ENCODE measurements around the gene LRFN4. TPM values are rescaled to one million over a fixed set of nuclear protein-coding genes. Genes with fewer than 3 reads are reported as not detected.

LRFN4 gene
- total and polyA plus RNA-seq, 10 of the 15 experiments (the other 5 are each of a cell fraction or from before 2014, with no cell fraction given) = 0.03 to 43.8 (median 4.9) TPM

- BruUV-seq (replicated peaks) = no TSS peak
- intact Hi-C loops (cut with micrococcal nuclease; ENCODE audit: unreplicated experiment) = no loop called here
- RAD21 ChIA-PET (ENCODE audit: unreplicated experiment) = no interaction called here
Observed at GRCh38 chr11:66905631-66906030, 48.8 kb downstream of the LRFN4 start.

GRCh38 chr11:66906061-66906733, 49.3 kb downstream of the LRFN4 start:
- no peaks in the 10 kb centered on the region for H3K79me2 ChIP-seq (ENCODE audit: control insufficient read depth, insufficient read depth, low read length)
- CTCF ChIA-PET = no interaction called here
- POLR2A ChIA-PET = no interaction called here
- H3K9me3 ChIP-seq (replicated peaks; ENCODE audit: control insufficient read depth, insufficient read depth, low read length) = no peaks in the 10 kb centered on the region
- peaks cover 0 to 1% of the 10 kb centered on the region in 2 experiments; a peak in 1 of 4 replicates for H3K27me3 ChIP-seq (replicated peaks in 1 of 2; ENCODE audit: control insufficient read depth in 2 of 2, insufficient read depth in 2 of 2, low read length in 1 of 2)
- 30% methylated on average over 14 of the region's 14 CpGs for WGBS (ENCODE audit: insufficient coverage, insufficient replicate concordance, low lambda C conversion rate, missing lambda C conversion rate)
- no peak overlapping the region for H3K4me2 ChIP-seq (ENCODE audit: control insufficient read depth, insufficient read depth)
- FAIRE-seq = no peak
- no peak for DNase-seq (ENCODE audit: low read depth, low spot score)
- no peaks in the 10 kb centered on the region for H3K36me3 ChIP-seq (ENCODE audit: control insufficient read depth in 2 of 2, insufficient read depth in 2 of 2, low read length in 1 of 2)
- no peaks in the 10 kb centered on the region for H4K20me1 ChIP-seq (ENCODE audit: control insufficient read depth, insufficient read depth)
- in situ Hi-C loops (cut with MboI) = no loop called here
- BruUV-seq (replicated peaks) = no TSS peak
- H2AFZ ChIP-seq (ENCODE audit: control insufficient read depth, low read depth, low read length) = no peak overlapping the region
- no peak for ATAC-seq
- RAD21 ChIA-PET (ENCODE audit: unreplicated experiment) = no interaction called here
- no peak overlapping the region for H3K4me3 ChIP-seq
- H3K9ac ChIP-seq (ENCODE audit: control insufficient read depth, insufficient read depth, low read length) = no peak overlapping the region
- no peak overlapping the region for H3K27ac ChIP-seq (ENCODE audit: control insufficient read depth, insufficient read depth)
- SMC1A ChIA-PET (ENCODE audit: uncharacterized antibody, unreplicated experiment) = no interaction called here
- no peaks in the 10 kb centered on the region for H3K4me1 ChIP-seq (ENCODE audit: control insufficient read depth, insufficient read depth, low read length)
- intact Hi-C loops (cut with micrococcal nuclease; ENCODE audit: unreplicated experiment) = no loop called here
- no peak for TF ChIP-seq SUPT20H (IDR thresholded peaks at IDR 0.05; ENCODE audit: borderline replicate concordance, control insufficient read depth, low read depth, low read length)
- TF ChIP-seq ZBTB33 (IDR thresholded peaks at IDR 0.05) = no peak
- no peak for TF ChIP-seq RAD51 (IDR thresholded peaks at IDR 0.05)
- TF ChIP-seq ZBED1 (IDR thresholded peaks at IDR 0.05; ENCODE audit: borderline replicate concordance) = no peak
- TF ChIP-seq MYC (IDR thresholded peaks at IDR 0.05; ENCODE audit: insufficient read depth, insufficient read length, insufficient replicate concordance, low read length, severe bottlenecking) = no peak
- no peak for TF ChIP-seq SKIL (IDR thresholded peaks at IDR 0.05; ENCODE audit: low read depth, poor library complexity, severe bottlenecking)
- TF ChIP-seq KDM1A (IDR thresholded peaks at IDR 0.05; ENCODE audit: borderline replicate concordance) = no peak
- TF ChIP-seq BCL11A (IDR thresholded peaks at IDR 0.05; ENCODE audit: low read depth, low read length) = no peak
- no peak for TF ChIP-seq SMAD1 (IDR thresholded peaks at IDR 0.05; ENCODE audit: low read depth, partially characterized antibody)
- no peak for TF ChIP-seq BMI1 (IDR thresholded peaks at IDR 0.05; ENCODE audit: borderline replicate concordance)
- TF ChIP-seq MEF2B (IDR thresholded peaks at IDR 0.05; ENCODE audit: partially characterized antibody, poor library complexity, severe bottlenecking) = no peak
- no peak for TF ChIP-seq NFYB (IDR thresholded peaks at IDR 0.05; ENCODE audit: insufficient read depth, low read depth, low read length)
- no peak for TF ChIP-seq JUNB (IDR thresholded peaks at IDR 0.05)

More at GRCh38 chr11:66905631-66906030, 48.8 kb downstream of the LRFN4 start:
- ChIA-PET SMC1A (ENCODE audit: uncharacterized antibody, unreplicated experiment) (no interaction called here), CTCF (no interaction called here), POLR2A (interaction anchor here (0.5 kb wide), 1 partner anchor 295 kb away, joined by 5 read pairs; no protein-coding TSS in a partner anchor)
- Histone ChIP-seq H3K9ac (ENCODE audit: control insufficient read depth, insufficient read depth, low read length) (no peak overlapping the region), H3K27me3 (replicated peaks in 1 of 2; ENCODE audit: control insufficient read depth in 2 of 2, insufficient read depth in 2 of 2, low read length in 1 of 2) (peaks cover 0 to 1% of the 10 kb centered on the region in 2 experiments; a peak in 1 of 4 replicates), H3K4me2 (ENCODE audit: control insufficient read depth, insufficient read depth) (no peak overlapping the region), H4K20me1 (ENCODE audit: control insufficient read depth, insufficient read depth) (no peaks in the 10 kb centered on the region), H3K4me1 (ENCODE audit: control insufficient read depth, insufficient read depth, low read length) (no peaks in the 10 kb centered on the region), H3K27ac (ENCODE audit: control insufficient read depth, insufficient read depth) (no peak overlapping the region), H3K36me3 (ENCODE audit: control insufficient read depth in 2 of 2, insufficient read depth in 2 of 2, low read length in 1 of 2) (no peaks in the 10 kb centered on the region), H3K9me3 (replicated peaks; ENCODE audit: control insufficient read depth, insufficient read depth, low read length) (no peaks in the 10 kb centered on the region), H3K79me2 (ENCODE audit: control insufficient read depth, insufficient read depth, low read length) (no peaks in the 10 kb centered on the region), H2AFZ (ENCODE audit: control insufficient read depth, low read depth, low read length) (no peak overlapping the region), H3K4me3 (no peak overlapping the region)
- FAIRE-seq (no peak), ATAC-seq (no peak), DNase-seq (ENCODE audit: low read depth, low spot score) (no peak)
- in situ Hi-C loops (cut with MboI) = no loop called here
- TF ChIP-seq CBX5 (IDR thresholded peaks at IDR 0.05; ENCODE audit: low read depth) (no peak), TARDBP (IDR thresholded peaks at IDR 0.05; ENCODE audit: borderline replicate concordance) (no peak)
- 10% methylated on average over 4 of the region's 4 CpGs for WGBS (ENCODE audit: insufficient coverage, insufficient replicate concordance, low lambda C conversion rate, missing lambda C conversion rate)
